ENCODE results near the gene APOD.
"Not testable (repeated sequence)": the region's sequence is repeated elsewhere in the genome, so short reads cannot be mapped to it uniquely, and the experiment has no call there.

The APOD gene

GRCh38 chr3:195613468-195614069 is 29.8 kb upstream of the APOD start:
- no peaks in the 10 kb centered on the region for H3K36me3 ChIP-seq (ENCODE audit: control insufficient read depth, insufficient read depth, low read length)
- H3K4me1 ChIP-seq (ENCODE audit: control insufficient read depth, insufficient read depth, low read length): no peaks in the 10 kb centered on the region
- H3K4me3 ChIP-seq (ENCODE audit: low read length): no peak overlapping the region
- no peaks in the 10 kb centered on the region for H3K27me3 ChIP-seq (ENCODE audit: control insufficient read depth, insufficient read depth, low read length)
- H3K9me3 ChIP-seq (ENCODE audit: control insufficient read depth, low read length): no peaks in the 10 kb centered on the region
- H3K9ac ChIP-seq (ENCODE audit: low read length): no peak overlapping the region

GRCh38 chr3:195612075-195612800 is 28.5 kb upstream of the APOD start:
- Histone ChIP-seq H3K27me3 (ENCODE audit: control insufficient read depth, insufficient read depth, low read length) (no peaks in the 10 kb centered on the region), H3K4me1 (ENCODE audit: control insufficient read depth, insufficient read depth, low read length) (no peaks in the 10 kb centered on the region), H3K9ac (ENCODE audit: low read length) (no peak overlapping the region), H3K36me3 (ENCODE audit: control insufficient read depth, insufficient read depth, low read length) (no peaks in the 10 kb centered on the region), H3K9me3 (ENCODE audit: control insufficient read depth, low read length) (no peaks in the 10 kb centered on the region), H3K4me3 (ENCODE audit: low read length) (no peak overlapping the region)

- Histone ChIP-seq H3K9me3 (ENCODE audit: control insufficient read depth, low read length) (no peaks in the 10 kb centered on the region), H3K4me3 (ENCODE audit: low read length) (no peak overlapping the region), H3K4me1 (ENCODE audit: control insufficient read depth, insufficient read depth, low read length) (no peaks in the 10 kb centered on the region)
Observed at GRCh38 chr3:195609229-195609628, 25.5 kb upstream of the APOD start.

GRCh38 chr3:195601785-195602184 is 18.0 kb upstream of the APOD start:
- H3K4me3 ChIP-seq (ENCODE audit: low read length); H3K9ac ChIP-seq (ENCODE audit: low read length); H3K9me3 ChIP-seq (ENCODE audit: control insufficient read depth, low read length); H3K27me3 ChIP-seq (ENCODE audit: control insufficient read depth, insufficient read depth, low read length); H3K36me3 ChIP-seq (ENCODE audit: control insufficient read depth, insufficient read depth, low read length); H3K4me1 ChIP-seq (ENCODE audit: control insufficient read depth, insufficient read depth, low read length): not testable (repeated sequence)

More at GRCh38 chr3:195609229-195609628, 25.5 kb upstream of the APOD start:
- Histone ChIP-seq H3K9ac (ENCODE audit: low read length) (no peak overlapping the region), H3K36me3 (ENCODE audit: control insufficient read depth, insufficient read depth, low read length) (no peaks in the 10 kb centered on the region), H3K27me3 (ENCODE audit: control insufficient read depth, insufficient read depth, low read length) (no peaks in the 10 kb centered on the region)

DNA sequence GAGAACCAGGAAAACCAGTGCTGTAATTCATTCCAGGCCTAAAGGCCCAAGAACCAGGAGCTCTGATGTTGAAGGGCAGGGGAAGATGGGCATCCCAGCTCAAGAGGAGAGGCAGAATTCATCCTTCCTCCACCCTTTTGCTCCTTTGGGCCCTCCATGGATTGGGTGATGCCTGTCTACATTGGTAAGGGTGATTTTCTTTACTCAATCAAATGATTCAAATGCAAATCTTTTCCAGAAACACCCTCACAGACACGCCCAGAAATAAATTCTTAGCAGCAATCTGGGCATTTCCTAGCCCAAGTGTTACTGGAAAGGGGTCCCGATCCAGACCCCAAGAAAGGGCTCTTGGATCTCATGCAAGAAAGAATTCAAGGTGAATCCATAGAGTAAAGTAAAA is 17.6 kb upstream of the APOD start:
- no peak overlapping the region for H3K4me3 ChIP-seq (ENCODE audit: low read length)
- no peaks in the 10 kb centered on the region for H3K9me3 ChIP-seq (ENCODE audit: control insufficient read depth, low read length)
- no peaks in the 10 kb centered on the region for H3K27me3 ChIP-seq (ENCODE audit: control insufficient read depth, insufficient read depth, low read length)
- H3K9ac ChIP-seq (ENCODE audit: low read length): no peak overlapping the region
- no peaks in the 10 kb centered on the region for H3K36me3 ChIP-seq (ENCODE audit: control insufficient read depth, insufficient read depth, low read length)
- no peaks in the 10 kb centered on the region for H3K4me1 ChIP-seq (ENCODE audit: control insufficient read depth, insufficient read depth, low read length)

DNA sequence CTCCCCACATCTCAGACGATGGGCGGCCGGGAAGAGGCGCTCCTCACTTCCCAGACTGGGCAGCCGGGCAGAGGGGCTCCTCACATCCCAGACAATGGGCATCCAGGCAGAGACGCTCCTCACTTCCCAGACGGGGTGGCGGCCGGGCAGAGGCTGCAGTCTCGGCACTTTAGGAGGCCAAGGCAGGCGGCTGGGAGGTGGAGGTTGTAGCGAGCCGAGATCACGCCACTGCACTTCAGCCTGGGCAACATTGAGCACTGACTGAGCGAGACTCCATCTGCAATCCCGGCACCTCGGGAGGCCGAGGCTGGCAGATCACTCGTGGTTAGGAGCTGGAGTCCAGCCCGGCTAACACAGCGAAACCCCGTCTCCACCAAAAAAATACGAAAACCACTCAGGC is 16.2 kb upstream of the APOD start:
- not testable (repeated sequence) for H3K9ac ChIP-seq (ENCODE audit: low read length); H3K4me1 ChIP-seq (ENCODE audit: control insufficient read depth, insufficient read depth, low read length); H3K36me3 ChIP-seq (ENCODE audit: control insufficient read depth, insufficient read depth, low read length); H3K27me3 ChIP-seq (ENCODE audit: control insufficient read depth, insufficient read depth, low read length); H3K9me3 ChIP-seq (ENCODE audit: control insufficient read depth, low read length); H3K4me3 ChIP-seq (ENCODE audit: low read length)

- H3K9ac ChIP-seq (ENCODE audit: low read length); H3K9me3 ChIP-seq (ENCODE audit: control insufficient read depth, low read length); H3K4me1 ChIP-seq (ENCODE audit: control insufficient read depth, insufficient read depth, low read length); H3K4me3 ChIP-seq (ENCODE audit: low read length); H3K36me3 ChIP-seq (ENCODE audit: control insufficient read depth, insufficient read depth, low read length); H3K27me3 ChIP-seq (ENCODE audit: control insufficient read depth, insufficient read depth, low read length): not testable (repeated sequence)
Observed at GRCh38 chr3:195599516-195599915, 15.8 kb upstream of the APOD start.

DNA sequence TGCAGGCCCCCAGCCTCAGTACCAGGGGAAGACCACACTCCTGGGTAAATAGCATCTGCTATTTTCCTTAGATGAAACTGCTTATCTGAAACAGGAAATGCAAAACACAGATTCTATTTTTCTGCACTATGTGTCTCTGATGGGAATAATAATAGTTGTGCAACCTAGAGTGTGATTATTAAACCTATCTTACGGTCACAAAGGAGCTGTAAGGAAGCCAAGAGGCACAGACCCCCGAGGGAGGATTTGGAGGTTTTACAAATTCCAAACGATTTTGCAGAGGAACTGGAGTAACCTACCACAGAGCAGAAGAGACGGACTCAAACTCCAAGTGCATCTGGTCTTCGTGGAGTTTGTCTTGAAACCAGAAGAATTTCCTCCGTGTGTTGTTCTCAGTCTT is 14.1 kb upstream of the APOD start:
- Histone ChIP-seq H3K36me3 (ENCODE audit: control insufficient read depth, insufficient read depth, low read length) (no peaks in the 10 kb centered on the region), H3K4me1 (ENCODE audit: control insufficient read depth, insufficient read depth, low read length) (no peaks in the 10 kb centered on the region), H3K9ac (ENCODE audit: low read length) (no peak overlapping the region), H3K27me3 (ENCODE audit: control insufficient read depth, insufficient read depth, low read length) (peaks cover 4% of the 10 kb centered on the region), H3K9me3 (ENCODE audit: control insufficient read depth, low read length) (no peaks in the 10 kb centered on the region), H3K4me3 (ENCODE audit: low read length) (no peak overlapping the region)

DNA sequence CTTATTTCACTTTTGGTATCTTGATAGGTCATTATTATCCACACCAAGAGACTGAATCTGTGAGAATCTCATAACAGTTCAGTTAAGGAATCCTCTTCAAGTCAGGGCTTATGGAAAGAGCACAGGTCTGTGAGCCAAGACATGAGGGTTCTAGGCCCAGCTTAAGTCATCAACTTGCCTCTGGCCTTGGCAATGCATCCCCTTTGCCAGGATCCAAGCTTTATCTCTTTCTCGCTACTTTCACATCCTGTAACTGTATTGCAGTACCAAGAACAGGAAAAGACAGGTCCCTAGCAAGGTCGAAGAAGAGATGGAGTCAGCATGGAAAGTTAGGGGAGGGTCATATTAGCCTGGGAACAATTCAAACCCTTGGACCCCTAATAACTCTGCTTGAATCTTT is 13.5 kb upstream of the APOD start:
- Histone ChIP-seq H3K9ac (ENCODE audit: low read length) (no peak overlapping the region), H3K27me3 (ENCODE audit: control insufficient read depth, insufficient read depth, low read length) (peaks cover 4% of the 10 kb centered on the region), H3K4me1 (ENCODE audit: control insufficient read depth, insufficient read depth, low read length) (no peaks in the 10 kb centered on the region), H3K9me3 (ENCODE audit: control insufficient read depth, low read length) (no peaks in the 10 kb centered on the region), H3K4me3 (ENCODE audit: low read length) (no peak overlapping the region), H3K36me3 (ENCODE audit: control insufficient read depth, insufficient read depth, low read length) (no peaks in the 10 kb centered on the region)

DNA sequence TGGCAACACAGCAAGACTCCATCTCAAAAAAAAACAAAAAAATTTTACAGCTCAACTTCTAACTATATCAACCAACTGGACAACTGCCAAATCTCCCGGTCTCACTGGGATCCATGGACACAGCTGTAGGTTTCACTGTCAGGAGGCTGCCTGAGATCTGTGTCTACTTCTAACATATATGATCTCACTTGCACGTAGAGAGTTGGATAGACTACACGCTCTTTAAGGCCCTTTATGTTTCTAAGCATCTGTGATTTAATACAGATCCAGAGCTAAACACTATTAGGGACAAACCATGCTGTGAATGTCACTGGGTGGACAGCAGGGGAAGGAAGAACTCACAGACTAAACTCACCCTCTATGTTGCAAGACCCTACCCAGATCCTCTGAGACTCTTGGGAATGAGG is 13.0 kb upstream of the APOD start:
- no peak overlapping the region for H3K9ac ChIP-seq (ENCODE audit: low read length)
- H3K4me3 ChIP-seq (ENCODE audit: low read length): no peak overlapping the region
- no peaks in the 10 kb centered on the region for H3K4me1 ChIP-seq (ENCODE audit: control insufficient read depth, insufficient read depth, low read length)

DNA sequence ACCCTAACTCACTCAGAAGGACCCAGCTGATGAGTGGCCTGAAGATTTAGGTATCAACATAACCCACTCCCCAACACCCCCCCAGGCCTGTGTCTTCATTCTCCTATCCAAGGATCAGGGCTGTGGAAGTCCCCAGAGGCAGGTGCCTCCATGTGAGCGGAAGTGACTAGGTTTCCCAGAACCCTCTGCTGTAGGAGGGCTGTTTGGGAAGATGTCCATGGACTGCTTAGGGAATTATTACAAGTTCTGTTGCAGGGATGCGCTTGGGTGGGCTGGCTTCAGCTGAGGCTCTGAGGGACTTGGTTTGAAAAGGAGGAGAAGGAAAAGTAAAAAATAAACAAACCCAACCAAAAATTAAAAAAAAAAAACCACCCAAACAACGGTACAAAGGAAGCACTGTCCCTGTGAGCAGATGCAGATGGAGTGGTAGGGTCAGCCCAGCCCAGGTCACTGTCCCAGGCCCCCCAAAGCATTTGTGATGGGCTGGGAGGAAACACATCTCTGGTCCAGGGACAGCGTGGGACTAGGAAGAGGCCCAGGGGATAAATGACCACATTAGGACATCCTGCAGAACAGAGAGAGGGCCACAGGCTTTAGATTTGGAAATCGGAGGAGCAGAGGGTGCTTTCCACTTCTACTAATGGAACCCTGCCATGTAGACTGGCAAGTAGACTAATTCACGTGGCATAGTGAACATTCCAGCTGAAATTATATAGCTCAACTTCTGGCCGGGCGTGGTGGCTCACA is 12.2 kb upstream of the APOD start:
- no peak overlapping the region for H3K4me3 ChIP-seq (ENCODE audit: low read length)
- no peak overlapping the region for H3K9ac ChIP-seq (ENCODE audit: low read length)
- H3K27me3 ChIP-seq (ENCODE audit: control insufficient read depth, insufficient read depth, low read length): peaks cover 4% of the 10 kb centered on the region
- H3K4me1 ChIP-seq (ENCODE audit: control insufficient read depth, insufficient read depth, low read length): no peaks in the 10 kb centered on the region
- no peaks in the 10 kb centered on the region for H3K36me3 ChIP-seq (ENCODE audit: control insufficient read depth, insufficient read depth, low read length)
- no peaks in the 10 kb centered on the region for H3K9me3 ChIP-seq (ENCODE audit: control insufficient read depth, low read length)

More for the DNA sequence above, 13.0 kb upstream of the APOD start:
- Histone ChIP-seq H3K27me3 (ENCODE audit: control insufficient read depth, insufficient read depth, low read length) (peaks cover 4% of the 10 kb centered on the region), H3K9me3 (ENCODE audit: control insufficient read depth, low read length) (no peaks in the 10 kb centered on the region), H3K36me3 (ENCODE audit: control insufficient read depth, insufficient read depth, low read length) (no peaks in the 10 kb centered on the region)

- H3K9me3 ChIP-seq (ENCODE audit: control insufficient read depth, low read length): no peaks in the 10 kb centered on the region
- peaks cover 4% of the 10 kb centered on the region for H3K27me3 ChIP-seq (ENCODE audit: control insufficient read depth, insufficient read depth, low read length)
- H3K9ac ChIP-seq (ENCODE audit: low read length): no peak overlapping the region
- no peaks in the 10 kb centered on the region for H3K4me1 ChIP-seq (ENCODE audit: control insufficient read depth, insufficient read depth, low read length)
- H3K36me3 ChIP-seq (ENCODE audit: control insufficient read depth, insufficient read depth, low read length): no peaks in the 10 kb centered on the region
- no peak overlapping the region for H3K4me3 ChIP-seq (ENCODE audit: low read length)
Observed at GRCh38 chr3:195591852-195592251, 8.1 kb upstream of the APOD start.
